Effector CD4-positive, alpha-beta T cell (primary cell): ENCODE data around the gene ITGA3.
"Not testable (repeated sequence)": the region's sequence is repeated elsewhere in the genome, so short reads cannot be mapped to it uniquely, and the experiment has no call there.

Experiments
- DNase-seq: peaks from one replicate; pipeline ENCODE4 v3.0.0-alpha.2; 2020

The ITGA3 gene

GRCh38 chr17:50035421-50035879 is 20.5 kb upstream of the ITGA3 start:
- no peak for DNase-seq

- no peak for DNase-seq
Observed at GRCh38 chr17:50035945-50036344, 20.0 kb upstream of the ITGA3 start.

GRCh38 chr17:50036455-50037261 is 19.3 kb upstream of the ITGA3 start:
- no peak for DNase-seq

GRCh38 chr17:50037321-50038107 is 18.4 kb upstream of the ITGA3 start:
- no peak for DNase-seq

GRCh38 chr17:50039058-50039457 is 16.9 kb upstream of the ITGA3 start:
- DNase-seq, result no peak

- DNase-seq, result not testable (repeated sequence)
Observed at GRCh38 chr17:50040496-50040895, 15.4 kb upstream of the ITGA3 start.

- no peak for DNase-seq
Observed at GRCh38 chr17:50042211-50042610, 13.7 kb upstream of the ITGA3 start.

GRCh38 chr17:50043290-50044148 is 12.4 kb upstream of the ITGA3 start:
- DNase-seq, result no peak

- no peak for DNase-seq
Observed at GRCh38 chr17:50044483-50044882, 11.4 kb upstream of the ITGA3 start.

GRCh38 chr17:50045154-50045553 is 10.8 kb upstream of the ITGA3 start:
- no peak for DNase-seq

- DNase-seq, result no peak
Observed at GRCh38 chr17:50046179-50046578, 9.7 kb upstream of the ITGA3 start.

- no peak for DNase-seq
Observed at GRCh38 chr17:50046667-50047066, 9.2 kb upstream of the ITGA3 start.

GRCh38 chr17:50047083-50047482 is 8.8 kb upstream of the ITGA3 start:
- DNase-seq, result no peak

- DNase-seq, result no peak
Observed at GRCh38 chr17:50047488-50048126, 8.3 kb upstream of the ITGA3 start.

- no peak for DNase-seq
Observed at GRCh38 chr17:50048146-50048720, 7.7 kb upstream of the ITGA3 start.

- DNase-seq, result no peak
Observed at GRCh38 chr17:50048988-50049387, 6.9 kb upstream of the ITGA3 start.

- no peak for DNase-seq
Observed at GRCh38 chr17:50049636-50050035, 6.3 kb upstream of the ITGA3 start.

- no peak for DNase-seq
Observed at GRCh38 chr17:50050431-50051032, 5.4 kb upstream of the ITGA3 start.

GRCh38 chr17:50051082-50051576 is 4.8 kb upstream of the ITGA3 start:
- no peak for DNase-seq

- DNase-seq, result no peak
Observed at GRCh38 chr17:50051606-50052005, 4.3 kb upstream of the ITGA3 start.

GRCh38 chr17:50052241-50052796 is 3.6 kb upstream of the ITGA3 start:
- no peak for DNase-seq
